ENCODE results near the gene NUP188.

NUP188 gene

GRCh38 chr9:129053020-129053419 lies 105.5 kb downstream of the NUP188 start:
- TF ChIP-seq CTCF (IDR thresholded peaks at IDR 0.05; ENCODE audit: control insufficient read depth, extremely low read depth, insufficient read depth) = no peak
- DNase-seq (ENCODE audit: low read depth) = no peak
- no peak overlapping the region for H3K4me3 ChIP-seq (ENCODE audit: low read depth, low read length)

GRCh38 chr9:129054163-129054851 lies 106.8 kb downstream of the NUP188 start:
- TF ChIP-seq CTCF (IDR thresholded peaks at IDR 0.05; ENCODE audit: control insufficient read depth, extremely low read depth, insufficient read depth) = no peak
- H3K4me3 ChIP-seq (ENCODE audit: low read depth, low read length) = no peak overlapping the region
- no peak for DNase-seq (ENCODE audit: low read depth)
